ENCODE data around the gene AFMID. TPM values are rescaled to one million over a fixed set of nuclear protein-coding genes. Genes with fewer than 3 reads are reported as not detected.
A peak's percentile ranks its signal among the peaks of the same experiment; 100 is the strongest.

Gene AFMID
- total and polyA plus RNA-seq, 9 of the 15 experiments (the other 6 are each of a cell fraction or from before 2014, with no cell fraction given) = 62.1 to 188 (median 74.4) TPM

DNA sequence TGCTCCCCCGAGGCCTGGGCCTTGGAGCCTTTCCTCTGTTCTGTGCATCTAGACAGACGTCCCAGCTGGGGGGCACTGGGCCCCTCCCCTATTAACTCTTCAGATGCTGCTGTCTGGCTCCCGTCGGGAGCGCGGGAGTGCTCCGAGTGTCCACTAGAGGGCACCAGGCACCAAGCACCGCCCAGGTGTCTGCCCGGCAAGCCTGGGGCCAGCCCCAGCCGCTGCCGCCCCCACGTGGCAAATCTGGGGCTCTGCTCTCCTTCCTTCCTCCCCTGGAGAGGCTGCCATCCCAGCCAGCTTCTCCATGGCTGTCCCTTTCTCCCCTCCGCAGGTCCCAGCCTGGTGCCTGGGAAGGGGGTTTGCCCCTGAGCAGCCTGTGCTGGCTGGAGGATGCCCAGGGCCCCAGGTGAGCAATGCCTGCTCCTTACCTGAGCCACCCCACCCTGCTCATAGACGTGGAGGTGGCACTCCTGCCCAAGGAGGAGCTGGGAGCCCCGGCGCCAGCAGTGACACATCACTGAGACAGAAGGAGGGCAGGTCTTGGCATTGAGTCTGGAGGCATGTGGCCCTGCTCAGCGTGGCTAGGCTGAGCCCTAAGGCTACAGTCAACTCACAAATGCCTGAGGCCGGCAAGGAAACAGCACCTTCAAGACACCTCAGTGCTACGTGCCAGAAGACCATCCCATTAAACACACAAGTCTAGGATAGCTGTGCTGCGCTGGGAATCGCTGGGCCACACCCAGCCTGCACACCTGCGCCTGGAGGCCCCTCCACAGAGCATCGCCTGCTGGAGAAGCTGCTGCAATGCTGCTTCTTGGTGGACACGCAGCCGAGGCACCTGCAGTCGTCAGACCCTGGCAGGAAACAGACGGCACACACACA, 64.0 kb downstream of the AFMID start (continued):
- TF ChIP-seq, protein P1, sequence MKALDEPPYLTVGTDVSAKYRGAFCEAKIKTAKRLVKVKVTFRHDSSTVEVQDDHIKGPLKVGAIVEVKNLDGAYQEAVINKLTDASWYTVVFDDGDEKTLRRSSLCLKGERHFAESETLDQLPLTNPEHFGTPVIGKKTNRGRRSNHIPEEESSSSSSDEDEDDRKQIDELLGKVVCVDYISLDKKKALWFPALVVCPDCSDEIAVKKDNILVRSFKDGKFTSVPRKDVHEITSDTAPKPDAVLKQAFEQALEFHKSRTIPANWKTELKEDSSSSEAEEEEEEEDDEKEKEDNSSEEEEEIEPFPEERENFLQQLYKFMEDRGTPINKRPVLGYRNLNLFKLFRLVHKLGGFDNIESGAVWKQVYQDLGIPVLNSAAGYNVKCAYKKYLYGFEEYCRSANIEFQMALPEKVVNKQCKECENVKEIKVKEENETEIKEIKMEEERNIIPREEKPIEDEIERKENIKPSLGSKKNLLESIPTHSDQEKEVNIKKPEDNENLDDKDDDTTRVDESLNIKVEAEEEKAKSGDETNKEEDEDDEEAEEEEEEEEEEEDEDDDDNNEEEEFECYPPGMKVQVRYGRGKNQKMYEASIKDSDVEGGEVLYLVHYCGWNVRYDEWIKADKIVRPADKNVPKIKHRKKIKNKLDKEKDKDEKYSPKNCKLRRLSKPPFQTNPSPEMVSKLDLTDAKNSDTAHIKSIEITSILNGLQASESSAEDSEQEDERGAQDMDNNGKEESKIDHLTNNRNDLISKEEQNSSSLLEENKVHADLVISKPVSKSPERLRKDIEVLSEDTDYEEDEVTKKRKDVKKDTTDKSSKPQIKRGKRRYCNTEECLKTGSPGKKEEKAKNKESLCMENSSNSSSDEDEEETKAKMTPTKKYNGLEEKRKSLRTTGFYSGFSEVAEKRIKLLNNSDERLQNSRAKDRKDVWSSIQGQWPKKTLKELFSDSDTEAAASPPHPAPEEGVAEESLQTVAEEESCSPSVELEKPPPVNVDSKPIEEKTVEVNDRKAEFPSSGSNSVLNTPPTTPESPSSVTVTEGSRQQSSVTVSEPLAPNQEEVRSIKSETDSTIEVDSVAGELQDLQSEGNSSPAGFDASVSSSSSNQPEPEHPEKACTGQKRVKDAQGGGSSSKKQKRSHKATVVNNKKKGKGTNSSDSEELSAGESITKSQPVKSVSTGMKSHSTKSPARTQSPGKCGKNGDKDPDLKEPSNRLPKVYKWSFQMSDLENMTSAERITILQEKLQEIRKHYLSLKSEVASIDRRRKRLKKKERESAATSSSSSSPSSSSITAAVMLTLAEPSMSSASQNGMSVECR (CRISPR knock-in tag; IDR thresholded peaks at IDR 0.05) = no peak; the same call in none of the 2 replicates
- TF ChIP-seq ZC3H4 (CRISPR knock-in tag; IDR thresholded peaks at IDR 0.05; ENCODE audit: borderline replicate concordance) = no peak
- no peak for TF ChIP-seq ZNF408 (CRISPR knock-in tag; IDR thresholded peaks at IDR 0.05; ENCODE audit: low read depth)
- TF ChIP-seq ZNF766 (CRISPR knock-in tag; conservative IDR thresholded peaks at IDR 0.05) = no peak
- TF ChIP-seq CBX8 (IDR thresholded peaks at IDR 0.05; ENCODE audit: borderline replicate concordance, extremely low read depth, low read depth, low read length, poor library complexity, severe bottlenecking) = no peak
- no peak for TF ChIP-seq WHSC1 (IDR thresholded peaks at IDR 0.05; ENCODE audit: low read length)
- no peak for TF ChIP-seq LARP7 (IDR thresholded peaks at IDR 0.05)
- no peak for TF ChIP-seq ZNF717 (CRISPR knock-in tag; IDR thresholded peaks at IDR 0.05)
- no peak for TF ChIP-seq MCM7 (IDR thresholded peaks at IDR 0.05)
- TF ChIP-seq, protein P2, sequence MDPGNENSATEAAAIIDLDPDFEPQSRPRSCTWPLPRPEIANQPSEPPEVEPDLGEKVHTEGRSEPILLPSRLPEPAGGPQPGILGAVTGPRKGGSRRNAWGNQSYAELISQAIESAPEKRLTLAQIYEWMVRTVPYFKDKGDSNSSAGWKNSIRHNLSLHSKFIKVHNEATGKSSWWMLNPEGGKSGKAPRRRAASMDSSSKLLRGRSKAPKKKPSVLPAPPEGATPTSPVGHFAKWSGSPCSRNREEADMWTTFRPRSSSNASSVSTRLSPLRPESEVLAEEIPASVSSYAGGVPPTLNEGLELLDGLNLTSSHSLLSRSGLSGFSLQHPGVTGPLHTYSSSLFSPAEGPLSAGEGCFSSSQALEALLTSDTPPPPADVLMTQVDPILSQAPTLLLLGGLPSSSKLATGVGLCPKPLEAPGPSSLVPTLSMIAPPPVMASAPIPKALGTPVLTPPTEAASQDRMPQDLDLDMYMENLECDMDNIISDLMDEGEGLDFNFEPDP (CRISPR knock-in tag; IDR thresholded peaks at IDR 0.05) = no peak
- TF ChIP-seq STAT5B (CRISPR knock-in tag; IDR thresholded peaks at IDR 0.05) = no peak
- TF ChIP-seq NR3C1 (CRISPR knock-in tag; IDR thresholded peaks at IDR 0.05) = no peak
- no peak for TF ChIP-seq ZNF589 (CRISPR knock-in tag; IDR thresholded peaks at IDR 0.05; ENCODE audit: low read depth)
- TF ChIP-seq ZNF41 (CRISPR knock-in tag; conservative IDR thresholded peaks at IDR 0.05) = no peak
- no peak for TF ChIP-seq ESRRB (CRISPR knock-in tag; IDR thresholded peaks at IDR 0.05; ENCODE audit: borderline replicate concordance)
- TF ChIP-seq TAF7 (tag; IDR thresholded peaks at IDR 0.05) = no peak
- TF ChIP-seq ZKSCAN1 (IDR thresholded peaks at IDR 0.05; ENCODE audit: low read depth, low read length) = peak; percentile 67; the same call in 1 of the 2 replicates
- TF ChIP-seq, protein P3, sequence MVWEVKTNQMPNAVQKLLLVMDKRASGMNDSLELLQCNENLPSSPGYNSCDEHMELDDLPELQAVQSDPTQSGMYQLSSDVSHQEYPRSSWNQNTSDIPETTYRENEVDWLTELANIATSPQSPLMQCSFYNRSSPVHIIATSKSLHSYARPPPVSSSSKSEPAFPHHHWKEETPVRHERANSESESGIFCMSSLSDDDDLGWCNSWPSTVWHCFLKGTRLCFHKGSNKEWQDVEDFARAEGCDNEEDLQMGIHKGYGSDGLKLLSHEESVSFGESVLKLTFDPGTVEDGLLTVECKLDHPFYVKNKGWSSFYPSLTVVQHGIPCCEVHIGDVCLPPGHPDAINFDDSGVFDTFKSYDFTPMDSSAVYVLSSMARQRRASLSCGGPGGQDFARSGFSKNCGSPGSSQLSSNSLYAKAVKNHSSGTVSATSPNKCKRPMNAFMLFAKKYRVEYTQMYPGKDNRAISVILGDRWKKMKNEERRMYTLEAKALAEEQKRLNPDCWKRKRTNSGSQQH (CRISPR knock-in tag; IDR thresholded peaks at IDR 0.05) = no peak
- TF ChIP-seq, protein P4, sequence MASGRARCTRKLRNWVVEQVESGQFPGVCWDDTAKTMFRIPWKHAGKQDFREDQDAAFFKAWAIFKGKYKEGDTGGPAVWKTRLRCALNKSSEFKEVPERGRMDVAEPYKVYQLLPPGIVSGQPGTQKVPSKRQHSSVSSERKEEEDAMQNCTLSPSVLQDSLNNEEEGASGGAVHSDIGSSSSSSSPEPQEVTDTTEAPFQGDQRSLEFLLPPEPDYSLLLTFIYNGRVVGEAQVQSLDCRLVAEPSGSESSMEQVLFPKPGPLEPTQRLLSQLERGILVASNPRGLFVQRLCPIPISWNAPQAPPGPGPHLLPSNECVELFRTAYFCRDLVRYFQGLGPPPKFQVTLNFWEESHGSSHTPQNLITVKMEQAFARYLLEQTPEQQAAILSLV (tag; IDR thresholded peaks at IDR 0.05) = no peak
